Activated CD8-positive, alpha-beta memory T cell treated with anti-CD3 and anti-CD28 coated beads, Interleukin-2, amount 10 ng/mL, durations not matched to agents 7 days and 5 days (primary cell): ENCODE measurements around the gene CNOT4. TPM values are rescaled to one million over a fixed set of nuclear protein-coding genes. Genes with fewer than 3 reads are reported as not detected.
"Not testable (repeated sequence)": the region's sequence is repeated elsewhere in the genome, so short reads cannot be mapped to it uniquely, and the experiment has no call there.

Experiments used
- ATAC-seq: fragments of 150-1000 bp; cut with Tn5 transposase; one replicate; pipeline ENCODE4 v1.10.0; 2021; ENCODE audit warnings: moderate library complexity
- CTCF ChIA-PET: fragments of 350-600 bp; sonication (Branson Sonifier 250); formaldehyde crosslinking; loops from one replicate; lab custom pipeline; 2021; ENCODE audit warnings: antibody characterized with exemption; lab: Charles Lee
- DNase-seq: peaks from one replicate; pipeline ENCODE4 v3.0.0-alpha.2; 2020
- H3K27ac Mint-ChIP-seq: one replicate; pipeline ENCODE4 v1.8.0; 2021; ENCODE audit warnings: mild to moderate bottlenecking, mixed read lengths
- H3K27me3 Mint-ChIP-seq: one replicate; pipeline ENCODE4 v1.8.0; 2021; ENCODE audit warnings: mixed read lengths
- H3K36me3 Mint-ChIP-seq: one replicate; pipeline ENCODE4 v1.8.0; 2021; ENCODE audit warnings: mild to moderate bottlenecking, mixed read lengths
- H3K4me1 Mint-ChIP-seq: one replicate; pipeline ENCODE4 v1.8.0; 2021; ENCODE audit warnings: mixed read lengths
- H3K4me3 Mint-ChIP-seq: one replicate; pipeline ENCODE4 v1.8.0; 2021; ENCODE audit warnings: mild to moderate bottlenecking, moderate library complexity, mixed read lengths
- H3K9me3 Mint-ChIP-seq: one replicate; pipeline ENCODE4 v1.8.0; 2022; ENCODE audit warnings: low read depth, mixed read lengths
- total RNA-seq, 2 experiments: library from RNA; stranded (reverse); gene quantifications; one replicate each; pipeline ENCODE4 v1.2.3, GENCODE V29; 2021

The CNOT4 gene
- total RNA-seq, 2 experiments from 2014 or later = 21.1 to 26.5 TPM

DNA sequence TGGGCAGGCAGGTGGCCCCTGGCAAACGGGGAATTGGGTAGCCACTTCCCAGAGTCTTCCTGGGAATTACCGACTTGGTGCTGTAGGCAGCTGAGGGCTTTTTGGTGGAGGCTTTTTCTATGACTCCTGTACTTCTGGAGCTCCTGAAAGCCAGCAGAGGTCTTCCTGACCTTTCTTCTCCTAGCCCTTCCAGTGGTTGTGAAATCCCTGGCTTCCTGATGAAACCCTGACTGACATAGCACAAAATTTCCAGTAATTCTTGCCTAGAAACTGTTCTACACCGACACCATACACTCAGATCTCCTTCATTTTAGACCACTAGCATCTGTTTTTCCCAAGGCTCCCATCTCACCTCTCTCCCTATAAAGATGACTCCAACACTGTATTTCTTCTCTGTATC lies 156.1 kb downstream of the CNOT4 start:
- Mint-ChIP-seq H3K27ac (no peak overlapping the region), H3K9me3 (no peaks in the 10 kb centered on the region), H3K4me3 (no peak overlapping the region), H3K36me3 (no peaks in the 10 kb centered on the region), H3K27me3 (peaks cover 13% of the 10 kb centered on the region), H3K4me1 (no peaks in the 10 kb centered on the region)
- DNase-seq (no peak), ATAC-seq (no peak)
- CTCF ChIA-PET = no interaction called here

DNA sequence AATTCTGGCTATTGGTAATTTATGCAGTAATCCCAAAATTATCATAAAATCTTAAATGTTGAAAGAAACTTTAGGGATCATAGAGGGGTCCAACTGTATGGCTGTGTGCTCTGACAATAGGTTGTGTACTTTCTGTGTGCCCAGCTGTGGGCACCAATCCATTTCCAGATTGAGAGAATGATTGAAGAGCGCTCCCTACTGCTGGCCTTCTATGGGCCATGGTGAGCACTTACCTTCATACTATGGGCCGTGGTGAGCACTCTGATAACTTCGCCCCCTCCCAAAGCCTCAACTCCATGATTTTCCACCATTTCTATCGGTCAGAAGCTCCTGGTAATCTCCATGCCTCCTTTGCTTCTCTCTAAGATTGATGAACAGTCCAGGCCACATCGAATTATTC lies 157.6 kb downstream of the CNOT4 start:
- no peaks in the 10 kb centered on the region for H3K4me1 Mint-ChIP-seq
- CTCF ChIA-PET = no interaction called here
- ATAC-seq = no peak
- no peak for DNase-seq
- H3K36me3 Mint-ChIP-seq = no peaks in the 10 kb centered on the region
- no peaks in the 10 kb centered on the region for H3K9me3 Mint-ChIP-seq
- peaks cover 10% of the 10 kb centered on the region for H3K27me3 Mint-ChIP-seq
- H3K4me3 Mint-ChIP-seq = no peak overlapping the region
- no peak overlapping the region for H3K27ac Mint-ChIP-seq

GRCh38 chr7:135351070-135351469 lies 158.8 kb downstream of the CNOT4 start:
- ATAC-seq, H3K9me3 Mint-ChIP-seq, H3K27ac Mint-ChIP-seq, CTCF ChIA-PET, H3K4me3 Mint-ChIP-seq, H3K36me3 Mint-ChIP-seq, DNase-seq, H3K4me1 Mint-ChIP-seq: not testable (repeated sequence)
- H3K27me3 Mint-ChIP-seq = peaks cover 10% of the 10 kb centered on the region

- no peak overlapping the region for H3K4me3 Mint-ChIP-seq
- DNase-seq (no peak), ATAC-seq (no peak)
- peaks cover 5% of the 10 kb centered on the region for H3K27me3 Mint-ChIP-seq
- H3K9me3 Mint-ChIP-seq = no peaks in the 10 kb centered on the region
- no peaks in the 10 kb centered on the region for H3K36me3 Mint-ChIP-seq
- no peaks in the 10 kb centered on the region for H3K4me1 Mint-ChIP-seq
- H3K27ac Mint-ChIP-seq = no peak overlapping the region
- CTCF ChIA-PET = interaction anchor here (1.1 to 1.6 kb wide), 2 partner anchors 69 to 75 kb away, joined by 3 to 4 read pairs; no protein-coding TSS in a partner anchor
These were observed 160.2 kb downstream of the CNOT4 start for GRCh38 chr7:135349746-135350145.

- Mint-ChIP-seq H3K36me3 (no peaks in the 10 kb centered on the region), H3K9me3 (no peaks in the 10 kb centered on the region), H3K4me1 (no peaks in the 10 kb centered on the region), H3K27me3 (no peaks in the 10 kb centered on the region), H3K4me3 (no peak overlapping the region), H3K27ac (no peak overlapping the region)
- CTCF ChIA-PET = interaction anchor here (1.6 kb wide), 1 partner anchor 68 kb away, joined by 4 read pairs; no protein-coding TSS in a partner anchor
- DNase-seq (no peak), ATAC-seq (no peak)
These were observed 161.4 kb downstream of the CNOT4 start for GRCh38 chr7:135348493-135348892.

DNA sequence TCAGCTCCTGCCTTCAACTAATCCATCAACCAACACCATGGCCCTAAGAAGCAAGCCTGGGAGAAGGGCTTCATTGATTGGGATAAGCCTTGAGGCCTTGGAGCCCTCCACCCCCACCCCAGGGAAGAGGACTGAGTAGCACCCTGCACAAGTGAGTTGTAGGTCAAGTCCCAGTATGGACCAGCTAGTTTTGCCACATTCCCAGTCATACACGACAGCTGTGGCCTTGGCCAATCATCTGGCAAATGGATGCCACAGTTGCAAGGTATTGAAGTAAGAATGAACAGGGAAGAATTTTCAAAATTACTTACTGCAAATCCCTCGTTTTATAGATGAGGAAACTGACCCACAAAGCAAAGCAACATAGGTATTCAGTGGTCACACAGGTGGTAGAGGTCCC lies 166.5 kb downstream of the CNOT4 start:
- Mint-ChIP-seq H3K4me3 (no peak overlapping the region), H3K36me3 (no peaks in the 10 kb centered on the region), H3K4me1 (no peaks in the 10 kb centered on the region), H3K27ac (no peak overlapping the region), H3K27me3 (no peaks in the 10 kb centered on the region), H3K9me3 (no peaks in the 10 kb centered on the region)
- CTCF ChIA-PET = interaction anchor here (1.0 kb wide), 1 partner anchor 69 kb away, joined by 3 read pairs; no protein-coding TSS in a partner anchor
- DNase-seq = no peak
- no peak for ATAC-seq

DNA sequence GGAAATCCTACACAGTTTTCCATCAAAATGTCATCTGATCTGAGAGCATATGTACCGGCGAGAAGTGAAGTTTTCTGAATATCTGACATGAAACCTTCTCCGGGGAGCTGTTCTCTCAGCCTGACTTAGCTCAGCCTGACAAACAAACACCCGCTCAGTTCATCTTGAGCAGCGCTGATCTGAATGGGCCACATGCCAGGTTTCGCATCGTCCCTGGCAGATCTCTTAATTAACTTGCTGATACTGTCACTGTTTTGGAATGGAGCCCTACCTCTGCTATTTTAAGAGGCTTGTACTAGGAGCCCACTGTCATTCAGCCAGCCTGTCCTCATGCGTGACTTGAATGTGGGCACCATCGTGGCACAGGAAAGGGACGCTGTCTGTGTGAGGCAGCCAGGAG lies 167.0 kb downstream of the CNOT4 start:
- CTCF ChIA-PET = interaction anchor here (1.0 kb wide), 1 partner anchor 68 kb away, joined by 3 read pairs; no protein-coding TSS in a partner anchor
- H3K4me3 Mint-ChIP-seq = no peak overlapping the region
- H3K36me3 Mint-ChIP-seq = no peaks in the 10 kb centered on the region
- no peaks in the 10 kb centered on the region for H3K27me3 Mint-ChIP-seq
- no peak for DNase-seq
- H3K9me3 Mint-ChIP-seq = no peaks in the 10 kb centered on the region
- no peak overlapping the region for H3K27ac Mint-ChIP-seq
- no peaks in the 10 kb centered on the region for H3K4me1 Mint-ChIP-seq
- no peak for ATAC-seq

GRCh38 chr7:135341049-135341448 lies 168.9 kb downstream of the CNOT4 start:
- Mint-ChIP-seq H3K27me3 (no peaks in the 10 kb centered on the region), H3K9me3 (no peaks in the 10 kb centered on the region), H3K36me3 (no peaks in the 10 kb centered on the region), H3K4me1 (no peaks in the 10 kb centered on the region), H3K27ac (no peak overlapping the region), H3K4me3 (no peak overlapping the region)
- DNase-seq = no peak
- ATAC-seq = no peak
- CTCF ChIA-PET = no interaction called here

DNA sequence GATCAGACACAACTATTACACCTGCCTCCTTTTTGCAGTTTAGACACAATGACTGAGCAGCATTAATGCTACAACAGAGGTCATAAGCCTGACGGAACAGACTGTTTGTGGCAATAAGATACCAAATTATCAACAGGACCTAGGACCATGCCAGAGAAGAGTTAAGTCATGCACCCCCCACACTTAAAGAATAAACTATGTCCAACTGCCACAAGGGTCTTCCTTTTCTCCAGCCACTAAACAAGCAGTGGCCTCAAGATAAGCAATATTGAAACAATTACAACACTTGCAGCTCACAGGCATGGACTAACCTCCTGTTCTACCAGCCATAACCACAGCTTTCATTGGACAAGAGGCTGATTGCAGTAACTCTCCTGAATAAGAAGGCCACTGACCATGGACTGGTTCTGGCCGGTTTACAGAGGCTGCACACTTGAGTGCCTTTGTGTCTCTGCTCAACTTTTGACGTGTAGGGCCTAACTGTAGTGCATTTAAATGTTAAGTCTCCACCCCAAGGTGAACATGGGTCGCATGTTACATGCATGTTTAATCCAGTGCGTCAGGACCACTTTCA lies 171.8 kb downstream of the CNOT4 start:
- H3K27me3 Mint-ChIP-seq = no peaks in the 10 kb centered on the region
- H3K36me3 Mint-ChIP-seq = no peaks in the 10 kb centered on the region
- H3K4me3 Mint-ChIP-seq = no peak overlapping the region
- DNase-seq = no peak
- CTCF ChIA-PET = no interaction called here
- H3K9me3 Mint-ChIP-seq = no peaks in the 10 kb centered on the region
- no peak for ATAC-seq
- H3K27ac Mint-ChIP-seq = no peak overlapping the region
- H3K4me1 Mint-ChIP-seq = no peaks in the 10 kb centered on the region

- CTCF ChIA-PET = no interaction called here
- ATAC-seq (no peak), DNase-seq (no peak)
- Mint-ChIP-seq H3K4me3 (no peak overlapping the region), H3K4me1 (no peaks in the 10 kb centered on the region), H3K27ac (no peak overlapping the region), H3K36me3 (no peaks in the 10 kb centered on the region), H3K9me3 (no peaks in the 10 kb centered on the region), H3K27me3 (no peaks in the 10 kb centered on the region)
These were observed 172.4 kb downstream of the CNOT4 start for GRCh38 chr7:135337506-135337905.

- Mint-ChIP-seq H3K27ac (no peak overlapping the region), H3K9me3 (no peaks in the 10 kb centered on the region), H3K4me1 (no peaks in the 10 kb centered on the region), H3K36me3 (no peaks in the 10 kb centered on the region), H3K4me3 (no peak overlapping the region), H3K27me3 (no peaks in the 10 kb centered on the region)
- peak; percentile 49 for DNase-seq
- CTCF ChIA-PET = interaction anchor here (0.9 to 2.4 kb wide), 6 partner anchors 49 to 310 kb away, joined by 3 to 22 read pairs (median 4); no protein-coding TSS in a partner anchor
- ATAC-seq = peak; percentile 42
These were observed 174.2 kb downstream of the CNOT4 start for GRCh38 chr7:135335628-135336139.

DNA sequence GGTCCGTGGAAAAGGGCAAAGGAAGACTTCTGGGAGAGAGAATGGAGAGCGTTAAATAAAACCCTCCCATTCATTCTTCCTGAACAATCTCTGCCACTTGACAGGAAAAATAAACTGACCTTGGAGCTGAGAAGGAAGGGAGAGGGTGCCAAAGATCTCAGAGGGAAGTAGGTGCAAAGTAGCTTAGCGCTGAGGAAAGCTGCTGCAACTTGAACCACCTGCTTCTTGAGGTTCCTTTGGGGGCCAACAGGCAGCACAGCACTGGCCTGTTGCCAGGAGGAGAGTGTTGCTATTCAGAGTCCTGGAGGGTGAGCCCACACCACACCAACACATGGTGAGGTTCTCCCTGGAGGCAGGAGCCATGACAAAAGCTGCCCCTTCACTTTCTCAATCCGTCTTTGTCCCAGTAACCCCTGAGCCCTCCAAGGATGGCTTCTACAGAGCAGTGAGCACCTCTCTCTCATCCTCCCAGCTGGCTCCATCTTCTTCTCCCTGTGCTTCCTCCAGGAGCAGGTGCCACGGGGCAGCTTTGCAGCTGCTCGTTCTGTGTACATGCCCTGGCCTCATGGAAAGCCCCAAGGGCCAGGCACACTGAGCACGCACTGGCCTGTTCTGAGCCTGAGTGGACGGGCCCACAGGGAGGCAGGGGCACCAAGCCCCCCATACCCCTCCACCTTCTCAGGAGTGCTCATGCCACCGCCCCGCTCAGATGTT lies 174.9 kb downstream of the CNOT4 start:
- H3K4me3 Mint-ChIP-seq = no peak overlapping the region
- H3K9me3 Mint-ChIP-seq = no peaks in the 10 kb centered on the region
- CTCF ChIA-PET = interaction anchor here (0.9 to 2.4 kb wide), 5 partner anchors 48 to 310 kb away, joined by 3 to 22 read pairs (median 4); no protein-coding TSS in a partner anchor
- H3K27ac Mint-ChIP-seq = no peak overlapping the region
- no peaks in the 10 kb centered on the region for H3K27me3 Mint-ChIP-seq
- DNase-seq (no peak), ATAC-seq (no peak)
- no peaks in the 10 kb centered on the region for H3K4me1 Mint-ChIP-seq
- no peaks in the 10 kb centered on the region for H3K36me3 Mint-ChIP-seq

DNA sequence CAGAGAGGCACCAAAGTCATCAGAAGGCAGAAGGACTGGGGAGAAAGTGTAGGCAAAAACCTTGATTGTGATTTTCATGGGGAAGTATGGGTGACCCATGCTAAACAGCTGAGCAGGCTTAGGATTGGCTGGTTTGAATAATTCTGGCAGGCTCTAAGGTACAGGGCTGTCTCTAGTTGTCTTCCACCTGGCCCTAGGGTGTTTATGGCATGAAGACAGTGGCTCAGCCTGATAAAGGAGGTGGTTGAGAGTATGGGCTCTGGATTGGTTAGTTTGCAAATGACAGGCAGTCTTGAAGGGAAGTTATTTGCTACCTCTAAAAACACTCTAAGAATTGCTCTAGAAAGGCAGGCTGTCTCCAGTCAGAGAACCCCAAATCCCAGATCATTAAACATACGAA lies 176.0 kb downstream of the CNOT4 start:
- Mint-ChIP-seq H3K27ac (no peak overlapping the region), H3K27me3 (no peaks in the 10 kb centered on the region), H3K4me1 (no peaks in the 10 kb centered on the region), H3K9me3 (no peaks in the 10 kb centered on the region), H3K36me3 (no peaks in the 10 kb centered on the region), H3K4me3 (no peak overlapping the region)
- CTCF ChIA-PET = no interaction called here
- ATAC-seq (no peak), DNase-seq (no peak)

DNA sequence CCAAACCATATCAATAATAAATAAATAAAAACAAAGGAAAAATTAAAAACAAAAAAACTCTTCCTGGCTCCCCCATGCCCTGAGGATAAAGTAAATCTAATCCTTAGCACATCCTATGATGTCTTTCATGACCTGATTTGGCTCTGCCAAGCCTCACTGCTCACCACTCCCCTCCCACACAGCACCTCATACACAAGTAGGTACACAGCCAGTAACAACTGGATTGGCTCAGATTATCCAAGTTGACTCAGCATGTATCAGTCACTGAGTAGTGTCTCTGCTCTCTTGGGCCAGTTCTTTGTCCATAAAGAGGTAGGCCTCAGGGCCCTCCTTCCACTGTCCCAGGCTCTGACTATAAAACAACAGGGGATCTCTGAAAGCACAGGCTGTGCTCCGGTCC lies 176.7 kb downstream of the CNOT4 start:
- ATAC-seq = no peak
- Mint-ChIP-seq H3K4me1 (no peaks in the 10 kb centered on the region), H3K36me3 (no peaks in the 10 kb centered on the region), H3K27ac (no peak overlapping the region), H3K27me3 (no peaks in the 10 kb centered on the region), H3K9me3 (no peaks in the 10 kb centered on the region), H3K4me3 (no peak overlapping the region)
- CTCF ChIA-PET = no interaction called here
- no peak for DNase-seq
